Parathyroid adenoma (tissue), 2 donors: Measurements from ENCODE around the gene TMEM258.
A peak's percentile ranks its signal among the peaks of the same experiment; 100 is the strongest.

Experiments
- H2AFZ ChIP-seq: fragments of 300-600 bp; sonication (generic); one replicate; pipeline ENCODE4 v1.7.0; 2017; ENCODE audit warnings: antibody characterized with exemption, mild to moderate bottlenecking
- H3K27ac ChIP-seq: fragments of 300-600 bp; sonication (generic); one replicate; pipeline ENCODE4 v1.7.0; 2017
- H3K27me3 ChIP-seq: fragments of 300-600 bp; sonication (generic); one replicate; pipeline ENCODE4 v1.7.0; 2017; ENCODE audit warnings: low read length; ENCODE audit not compliant: control insufficient read depth, insufficient read depth
- H3K36me3 ChIP-seq: fragments of 300-600 bp; sonication (generic); one replicate; pipeline ENCODE4 v1.7.0; 2017; ENCODE audit warnings: low read length; ENCODE audit not compliant: control insufficient read depth, insufficient read depth
- H3K4me1 ChIP-seq: fragments of 300-600 bp; sonication (generic); one replicate; pipeline ENCODE4 v1.7.0; 2017; ENCODE audit warnings: control low read depth
- H3K4me2 ChIP-seq: fragments of 300-600 bp; sonication (generic); one replicate; pipeline ENCODE4 v1.7.0; 2017; ENCODE audit warnings: low read length
- H3K4me3 ChIP-seq: fragments of 300-600 bp; sonication (generic); one replicate; pipeline ENCODE4 v1.7.0; 2017; ENCODE audit warnings: low read depth, low read length
- H3K79me2 ChIP-seq: fragments of 300-600 bp; sonication (generic); one replicate; pipeline ENCODE4 v1.7.0; 2017; ENCODE audit warnings: control low read depth
- H3K9ac ChIP-seq: fragments of 300-600 bp; sonication (generic); one replicate; pipeline ENCODE4 v1.7.0; 2017; ENCODE audit warnings: mild to moderate bottlenecking
- H3K9me3 ChIP-seq: fragments of 300-600 bp; sonication (generic); one replicate; pipeline ENCODE4 v1.7.0; 2017; ENCODE audit warnings: low read length; ENCODE audit not compliant: control insufficient read depth
- CTCF ChIP-seq: fragments of 300-600 bp; sonication (generic); IDR thresholded peaks from one replicate; pipeline ENCODE4 v1.7.0; 2017; ENCODE audit warnings: antibody characterized with exemption, mild to moderate bottlenecking
- donor health status: primary hyperparathyroidism.

TMEM258 gene

GRCh38 chr11:61797263-61797944 is 5.0 kb upstream of the TMEM258 start:
- Histone ChIP-seq H3K27me3 (no peaks in the 10 kb centered on the region), H3K4me3 (peak overlapping the region; percentile 16), H3K79me2 (peaks cover 3% of the 10 kb centered on the region), H2AFZ (peak overlapping the region; percentile 69), H3K4me2 (peak overlapping the region; percentile 17), H3K9me3 (no peaks in the 10 kb centered on the region), H3K36me3 (no peaks in the 10 kb centered on the region), H3K4me1 (peaks cover 2% of the 10 kb centered on the region), H3K27ac (peak overlapping the region; percentile 46), H3K9ac (no peak overlapping the region)
- peak; percentile 69 for TF ChIP-seq CTCF

DNA sequence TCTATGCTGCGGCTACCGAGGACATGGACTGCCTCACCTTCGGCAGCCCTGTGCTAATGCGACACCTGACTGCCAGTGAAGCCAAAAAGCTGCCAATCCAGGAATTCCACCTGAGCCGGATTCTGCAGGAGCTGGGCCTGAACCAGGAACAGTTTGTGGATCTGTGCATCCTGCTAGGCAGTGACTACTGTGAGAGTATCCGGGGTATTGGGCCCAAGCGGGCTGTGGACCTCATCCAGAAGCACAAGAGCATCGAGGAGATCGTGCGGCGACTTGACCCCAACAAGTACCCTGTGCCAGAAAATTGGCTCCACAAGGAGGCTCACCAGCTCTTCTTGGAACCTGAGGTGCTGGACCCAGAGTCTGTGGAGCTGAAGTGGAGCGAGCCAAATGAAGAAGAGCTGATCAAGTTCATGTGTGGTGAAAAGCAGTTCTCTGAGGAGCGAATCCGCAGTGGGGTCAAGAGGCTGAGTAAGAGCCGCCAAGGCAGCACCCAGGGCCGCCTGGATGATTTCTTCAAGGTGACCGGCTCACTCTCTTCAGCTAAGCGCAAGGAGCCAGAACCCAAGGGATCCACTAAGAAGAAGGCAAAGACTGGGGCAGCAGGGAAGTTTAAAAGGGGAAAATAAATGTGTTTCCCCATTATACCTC is 3.6 kb upstream of the TMEM258 start:
- no peak overlapping the region for H3K27ac ChIP-seq
- H3K36me3 ChIP-seq, result no peaks in the 10 kb centered on the region
- H3K9ac ChIP-seq, result no peak overlapping the region
- no peaks in the 10 kb centered on the region for H3K9me3 ChIP-seq
- peaks cover 2% of the 10 kb centered on the region for H3K4me1 ChIP-seq
- H3K79me2 ChIP-seq, result peaks cover 3% of the 10 kb centered on the region
- no peaks in the 10 kb centered on the region for H3K27me3 ChIP-seq
- no peak overlapping the region for H3K4me3 ChIP-seq
- no peak overlapping the region for H2AFZ ChIP-seq
- no peak overlapping the region for H3K4me2 ChIP-seq
- TF ChIP-seq CTCF, result no peak

DNA sequence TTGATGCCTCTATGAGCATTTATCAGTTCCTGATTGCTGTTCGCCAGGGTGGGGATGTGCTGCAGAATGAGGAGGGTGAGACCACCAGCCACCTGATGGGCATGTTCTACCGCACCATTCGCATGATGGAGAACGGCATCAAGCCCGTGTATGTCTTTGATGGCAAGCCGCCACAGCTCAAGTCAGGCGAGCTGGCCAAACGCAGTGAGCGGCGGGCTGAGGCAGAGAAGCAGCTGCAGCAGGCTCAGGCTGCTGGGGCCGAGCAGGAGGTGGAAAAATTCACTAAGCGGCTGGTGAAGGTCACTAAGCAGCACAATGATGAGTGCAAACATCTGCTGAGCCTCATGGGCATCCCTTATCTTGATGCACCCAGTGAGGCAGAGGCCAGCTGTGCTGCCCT is 3.1 kb upstream of the TMEM258 start:
- H3K9ac ChIP-seq, result no peak overlapping the region
- H3K4me2 ChIP-seq, result no peak overlapping the region
- no peaks in the 10 kb centered on the region for H3K9me3 ChIP-seq
- H3K4me3 ChIP-seq, result no peak overlapping the region
- no peaks in the 10 kb centered on the region for H3K36me3 ChIP-seq
- H2AFZ ChIP-seq, result no peak overlapping the region
- H3K27ac ChIP-seq, result no peak overlapping the region
- peaks cover 3% of the 10 kb centered on the region for H3K79me2 ChIP-seq
- no peaks in the 10 kb centered on the region for H3K27me3 ChIP-seq
- TF ChIP-seq CTCF, result no peak
- peaks cover 2% of the 10 kb centered on the region for H3K4me1 ChIP-seq

GRCh38 chr11:61794579-61794978 is 2.2 kb upstream of the TMEM258 start:
- no peak overlapping the region for H3K4me3 ChIP-seq
- no peaks in the 10 kb centered on the region for H3K9me3 ChIP-seq
- H3K79me2 ChIP-seq, result peaks cover 3% of the 10 kb centered on the region
- H3K9ac ChIP-seq, result no peak overlapping the region
- H3K36me3 ChIP-seq, result no peaks in the 10 kb centered on the region
- no peak overlapping the region for H3K4me2 ChIP-seq
- no peaks in the 10 kb centered on the region for H3K27me3 ChIP-seq
- no peak overlapping the region for H3K27ac ChIP-seq
- H2AFZ ChIP-seq, result no peak overlapping the region
- no peak for TF ChIP-seq CTCF
- peaks cover 2% of the 10 kb centered on the region for H3K4me1 ChIP-seq

- no peak overlapping the region for H3K27ac ChIP-seq
- H3K36me3 ChIP-seq, result no peaks in the 10 kb centered on the region
- H3K4me3 ChIP-seq, result no peak overlapping the region
- no peak for TF ChIP-seq CTCF
- H3K9me3 ChIP-seq, result no peaks in the 10 kb centered on the region
- peaks cover 3% of the 10 kb centered on the region for H3K79me2 ChIP-seq
- peaks cover 2% of the 10 kb centered on the region for H3K4me1 ChIP-seq
- H3K9ac ChIP-seq, result no peak overlapping the region
- H2AFZ ChIP-seq, result no peak overlapping the region
- H3K27me3 ChIP-seq, result no peaks in the 10 kb centered on the region
- no peak overlapping the region for H3K4me2 ChIP-seq
Observed at GRCh38 chr11:61793829-61794204, 1.4 kb upstream of the TMEM258 start.
